GM18907 (cell line): Measurements from ENCODE around the gene PDE4B.
"Not testable (repeated sequence)": the region's sequence is repeated elsewhere in the genome, so short reads cannot be mapped to it uniquely, and the experiment has no call there.

Experiments
- ATAC-seq: cut with Tn5 transposase; IDR thresholded peaks from one replicate; pipeline ENCODE4 v1.9.1; 2021; ENCODE audit warnings: mild to moderate bottlenecking, moderate library complexity; ENCODE audit not compliant: unreplicated experiment

PDE4B gene

GRCh38 chr1:65813956-65814355 is 21.3 kb downstream of the PDE4B start:
- ATAC-seq: no peak

- no peak for ATAC-seq
These were observed 22.1 kb downstream of the PDE4B start for GRCh38 chr1:65814752-65815151.

- ATAC-seq: no peak
These were observed 25.2 kb downstream of the PDE4B start for GRCh38 chr1:65817891-65818290.

- ATAC-seq: no peak
These were observed 26.3 kb downstream of the PDE4B start for GRCh38 chr1:65818966-65819365.

- no peak for ATAC-seq
These were observed 28.3 kb downstream of the PDE4B start for GRCh38 chr1:65820983-65821382.

- ATAC-seq: no peak
These were observed 28.7 kb downstream of the PDE4B start for GRCh38 chr1:65821386-65821785.

- ATAC-seq: no peak
These were observed 31.4 kb downstream of the PDE4B start for GRCh38 chr1:65824103-65824502.

- ATAC-seq: no peak
These were observed 33.0 kb downstream of the PDE4B start for GRCh38 chr1:65825741-65826140.

GRCh38 chr1:65826782-65827181 is 34.1 kb downstream of the PDE4B start:
- no peak for ATAC-seq

- ATAC-seq: no peak
These were observed 34.7 kb downstream of the PDE4B start for GRCh38 chr1:65827346-65827745.

GRCh38 chr1:65830306-65830705 is 37.6 kb downstream of the PDE4B start:
- no peak for ATAC-seq

GRCh38 chr1:65832296-65832695 is 39.6 kb downstream of the PDE4B start:
- no peak for ATAC-seq

GRCh38 chr1:65836686-65837085 is 44.0 kb downstream of the PDE4B start:
- ATAC-seq: no peak

- no peak for ATAC-seq
These were observed 48.0 kb downstream of the PDE4B start for GRCh38 chr1:65840683-65841082.

GRCh38 chr1:65844296-65844695 is 51.6 kb downstream of the PDE4B start:
- no peak for ATAC-seq

- ATAC-seq: no peak
These were observed 52.3 kb downstream of the PDE4B start for GRCh38 chr1:65844821-65845534.

- ATAC-seq: no peak
These were observed 52.9 kb downstream of the PDE4B start for GRCh38 chr1:65845535-65846060.

- ATAC-seq: no peak
These were observed 54.2 kb downstream of the PDE4B start for GRCh38 chr1:65846866-65847265.

- ATAC-seq: no peak
These were observed 57.6 kb downstream of the PDE4B start for GRCh38 chr1:65850281-65850680.

- not testable (repeated sequence) for ATAC-seq
These were observed 63.9 kb downstream of the PDE4B start for GRCh38 chr1:65856591-65856990.

- ATAC-seq: peak; percentile 61
These were observed 73.7 kb downstream of the PDE4B start for GRCh38 chr1:65866439-65866838.

GRCh38 chr1:65872301-65872700 is 79.6 kb downstream of the PDE4B start:
- ATAC-seq: no peak

- not testable (repeated sequence) for ATAC-seq
These were observed 85.6 kb downstream of the PDE4B start for GRCh38 chr1:65878342-65878741.
